ENCODE measurements around the gene AP3B1.
A peak's percentile ranks its signal among the peaks of the same experiment; 100 is the strongest.

The AP3B1 gene

GRCh38 chr5:77960863-77961396 lies 333.6 kb downstream of the AP3B1 start:
- peaks cover 21% of the 10 kb centered on the region for H3K4me1 ChIP-seq
- H3K36me3 ChIP-seq (ENCODE audit: control insufficient read depth, insufficient read depth, low read length) = no peaks in the 10 kb centered on the region
- no peaks in the 10 kb centered on the region for H3K9me3 ChIP-seq (ENCODE audit: control insufficient read depth, low read length)
- H3K4me3 ChIP-seq (ENCODE audit: low read depth, low read length) = no peak overlapping the region
- H3K4me2 ChIP-seq (ENCODE audit: low read length) = peak overlapping the region; percentile 6
- no peaks in the 10 kb centered on the region for H3K79me2 ChIP-seq
- peak overlapping the region; percentile 73 for H2AFZ ChIP-seq
- no peak overlapping the region for H3K9ac ChIP-seq
- no peak for TF ChIP-seq CTCF (IDR thresholded peaks at IDR 0.05)
- H3K27ac ChIP-seq = peak overlapping the region; percentile 74
- H3K27me3 ChIP-seq (ENCODE audit: control insufficient read depth, insufficient read depth, low read length) = no peaks in the 10 kb centered on the region

- Histone ChIP-seq H3K4me3 (ENCODE audit: low read depth, low read length) (no peak overlapping the region), H3K4me1 (peaks cover 21% of the 10 kb centered on the region), H3K79me2 (no peaks in the 10 kb centered on the region), H3K36me3 (ENCODE audit: control insufficient read depth, insufficient read depth, low read length) (no peaks in the 10 kb centered on the region), H2AFZ (peak overlapping the region; percentile 73), H3K27ac (peak overlapping the region; percentile 74), H3K27me3 (ENCODE audit: control insufficient read depth, insufficient read depth, low read length) (no peaks in the 10 kb centered on the region), H3K4me2 (ENCODE audit: low read length) (peak overlapping the region; percentile 6), H3K9ac (no peak overlapping the region), H3K9me3 (ENCODE audit: control insufficient read depth, low read length) (no peaks in the 10 kb centered on the region)
- no peak for TF ChIP-seq CTCF (IDR thresholded peaks at IDR 0.05)
Observed at GRCh38 chr5:77960305-77960704, 334.2 kb downstream of the AP3B1 start.

- no peak overlapping the region for H3K4me3 ChIP-seq (ENCODE audit: low read depth, low read length)
- H3K4me1 ChIP-seq = peaks cover 21% of the 10 kb centered on the region
- H3K27me3 ChIP-seq (ENCODE audit: control insufficient read depth, insufficient read depth, low read length) = no peaks in the 10 kb centered on the region
- no peaks in the 10 kb centered on the region for H3K36me3 ChIP-seq (ENCODE audit: control insufficient read depth, insufficient read depth, low read length)
- H3K9me3 ChIP-seq (ENCODE audit: control insufficient read depth, low read length) = no peaks in the 10 kb centered on the region
- no peak overlapping the region for H3K4me2 ChIP-seq (ENCODE audit: low read length)
- H2AFZ ChIP-seq = no peak overlapping the region
- TF ChIP-seq CTCF (IDR thresholded peaks at IDR 0.05) = no peak
- H3K9ac ChIP-seq = no peak overlapping the region
- H3K27ac ChIP-seq = no peak overlapping the region
- no peaks in the 10 kb centered on the region for H3K79me2 ChIP-seq
Observed at GRCh38 chr5:77958642-77959330, 335.7 kb downstream of the AP3B1 start.

GRCh38 chr5:77957931-77958521 lies 336.5 kb downstream of the AP3B1 start:
- Histone ChIP-seq H3K27me3 (ENCODE audit: control insufficient read depth, insufficient read depth, low read length) (no peaks in the 10 kb centered on the region), H3K4me3 (ENCODE audit: low read depth, low read length) (no peak overlapping the region), H3K4me1 (peaks cover 20% of the 10 kb centered on the region), H3K4me2 (ENCODE audit: low read length) (no peak overlapping the region), H2AFZ (no peak overlapping the region), H3K27ac (no peak overlapping the region), H3K9ac (no peak overlapping the region), H3K9me3 (ENCODE audit: control insufficient read depth, low read length) (no peaks in the 10 kb centered on the region), H3K36me3 (ENCODE audit: control insufficient read depth, insufficient read depth, low read length) (no peaks in the 10 kb centered on the region), H3K79me2 (no peaks in the 10 kb centered on the region)
- no peak for TF ChIP-seq CTCF (IDR thresholded peaks at IDR 0.05)

All from parathyroid adenoma (tissue), 2 donors.